Activated CD8-positive, alpha-beta T cell treated with anti-CD3 and anti-CD28 coated beads for 36 hours (primary cell): ENCODE results near the gene SPATS1. TPM values are rescaled to one million over a fixed set of nuclear protein-coding genes. Genes with fewer than 3 reads are reported as not detected.
"Not testable (repeated sequence)": the region's sequence is repeated elsewhere in the genome, so short reads cannot be mapped to it uniquely, and the experiment has no call there.

Experiments used
- ATAC-seq: fragments of 200-7000 bp; cut with Tn5 transposase; one replicate; pipeline ENCODE4 v1.10.0; 2021; ENCODE audit warnings: mild to moderate bottlenecking, moderate library complexity
- CTCF ChIA-PET: fragments of 350-600 bp; sonication (Branson Sonifier 250); formaldehyde crosslinking; loops from one replicate; lab custom pipeline; 2021; ENCODE audit warnings: antibody characterized with exemption; lab: Charles Lee
- POLR2A ChIA-PET: fragments of 350-600 bp; sonication (Branson Sonifier 250); formaldehyde crosslinking; loops from one replicate; lab custom pipeline; 2021; ENCODE audit warnings: antibody characterized with exemption; lab: Charles Lee
- DNase-seq: peaks from one replicate; pipeline ENCODE4 v3.0.0-alpha.2; 2020
- H3K27ac Mint-ChIP-seq: one replicate; pipeline ENCODE4 v1.8.0; 2021; ENCODE audit warnings: mild to moderate bottlenecking, mixed read lengths
- H3K27me3 Mint-ChIP-seq: one replicate; pipeline ENCODE4 v1.8.0; 2021; ENCODE audit warnings: mixed read lengths
- H3K36me3 Mint-ChIP-seq: one replicate; pipeline ENCODE4 v1.8.0; 2021; ENCODE audit warnings: low read depth, mixed read lengths
- H3K4me1 Mint-ChIP-seq: one replicate; pipeline ENCODE4 v1.8.0; 2021; ENCODE audit warnings: low read depth, mixed read lengths
- H3K4me3 Mint-ChIP-seq: one replicate; pipeline ENCODE4 v1.8.0; 2021; ENCODE audit warnings: mild to moderate bottlenecking, moderate library complexity, mixed read lengths
- H3K9me3 Mint-ChIP-seq: one replicate; pipeline ENCODE4 v1.8.0; 2021; ENCODE audit warnings: mixed read lengths
- CTCF ChIP-seq: fragments of 200-600 bp; IDR thresholded peaks from one replicate; pipeline ENCODE4 v1.8.0; 2022; ENCODE audit warnings: antibody characterized with exemption, mild to moderate bottlenecking
- intact Hi-C: fragments of 100-400 bp; cut with micrococcal nuclease; formaldehyde crosslinking; loops from one replicate; pipeline ENCODE4 v1.10.0; 2022
- total RNA-seq, 2 experiments: library from RNA; stranded (reverse); gene quantifications; one replicate each; pipeline ENCODE4 v1.2.3, GENCODE V29; 2021

SPATS1 gene
- total RNA-seq, 2 experiments from 2014 or later, result not detected

GRCh38 chr6:44315516-44315915 is 26.9 kb upstream of the SPATS1 start:
- no peak overlapping the region for H3K4me3 Mint-ChIP-seq
- DNase-seq (no peak), ATAC-seq (no peak)
- peaks cover 16% of the 10 kb centered on the region for H3K4me1 Mint-ChIP-seq
- peaks cover 7% of the 10 kb centered on the region for H3K36me3 Mint-ChIP-seq
- TF ChIP-seq CTCF, result no peak
- peaks cover 14% of the 10 kb centered on the region for H3K27me3 Mint-ChIP-seq
- no peak overlapping the region for H3K27ac Mint-ChIP-seq
- intact Hi-C loops, result no loop called here
- ChIA-PET CTCF (interaction anchor here (1.0 to 1.4 kb wide), 3 partner anchors 10 to 48 kb away, joined by 3 to 5 read pairs (median 4); no protein-coding TSS in a partner anchor), POLR2A (interaction anchor here (0.9 kb wide), 1 partner anchor 59 kb away, joined by 3 read pairs; the partner anchor contains the start of gene SLC35B2)
- H3K9me3 Mint-ChIP-seq, result no peaks in the 10 kb centered on the region

GRCh38 chr6:44315951-44316350 is 26.5 kb upstream of the SPATS1 start:
- POLR2A ChIA-PET, result interaction anchor here (0.9 kb wide), 1 partner anchor 59 kb away, joined by 3 read pairs; the partner anchor contains the start of gene SLC35B2
- no peak overlapping the region for H3K4me3 Mint-ChIP-seq
- H3K36me3 Mint-ChIP-seq, result peaks cover 3% of the 10 kb centered on the region
- H3K27me3 Mint-ChIP-seq, result peaks cover 18% of the 10 kb centered on the region
- no peak overlapping the region for H3K27ac Mint-ChIP-seq
- TF ChIP-seq CTCF, result no peak
- peaks cover 16% of the 10 kb centered on the region for H3K4me1 Mint-ChIP-seq
- intact Hi-C loops, result no loop called here
- no peak for DNase-seq
- no peak for ATAC-seq
- no peaks in the 10 kb centered on the region for H3K9me3 Mint-ChIP-seq
- CTCF ChIA-PET, result interaction anchor here (1.0 to 1.4 kb wide), 2 partner anchors 11 to 49 kb away, joined by 3 to 4 read pairs; no protein-coding TSS in a partner anchor

GRCh38 chr6:44316481-44316880 is 26.0 kb upstream of the SPATS1 start:
- no peaks in the 10 kb centered on the region for H3K9me3 Mint-ChIP-seq
- DNase-seq (no peak), ATAC-seq (no peak)
- peaks cover 18% of the 10 kb centered on the region for H3K27me3 Mint-ChIP-seq
- TF ChIP-seq CTCF, result no peak
- H3K4me3 Mint-ChIP-seq, result no peak overlapping the region
- no peak overlapping the region for H3K27ac Mint-ChIP-seq
- ChIA-PET POLR2A (interaction anchor here (0.9 kb wide), 1 partner anchor 60 kb away, joined by 3 read pairs; the partner anchor contains the start of gene SLC35B2), CTCF (interaction anchor here (1.4 kb wide), 1 partner anchor 11 kb away, joined by 4 read pairs; no protein-coding TSS in a partner anchor)
- peaks cover 13% of the 10 kb centered on the region for H3K4me1 Mint-ChIP-seq
- no peaks in the 10 kb centered on the region for H3K36me3 Mint-ChIP-seq
- intact Hi-C loops, result no loop called here

- H3K4me3 Mint-ChIP-seq, H3K27ac Mint-ChIP-seq, POLR2A ChIA-PET, intact Hi-C loops, H3K9me3 Mint-ChIP-seq, H3K4me1 Mint-ChIP-seq, DNase-seq, H3K36me3 Mint-ChIP-seq, ATAC-seq: not testable (repeated sequence)
- H3K27me3 Mint-ChIP-seq, result peaks cover 18% of the 10 kb centered on the region
- CTCF ChIA-PET, result interaction anchor here (1.5 kb wide), 1 partner anchor 50 kb away, joined by 3 read pairs; no protein-coding TSS in a partner anchor
Measured at GRCh38 chr6:44317136-44317631, 25.3 kb upstream of the SPATS1 start.

- no peak for ATAC-seq
- CTCF ChIA-PET, result interaction anchor here (2.5 kb wide), 1 partner anchor 17 kb away, joined by 10 read pairs; no protein-coding TSS in a partner anchor
Measured at GRCh38 chr6:44321210-44321609, 21.2 kb upstream of the SPATS1 start.

More at GRCh38 chr6:44321210-44321609, 21.2 kb upstream of the SPATS1 start:
- H3K9me3 Mint-ChIP-seq, result no peaks in the 10 kb centered on the region
- POLR2A ChIA-PET, result interaction anchor here (0.5 to 1.0 kb wide), 2 partner anchors 10 to 17 kb away, joined by 3 to 4 read pairs; no protein-coding TSS in a partner anchor
- H3K27ac Mint-ChIP-seq, result no peak overlapping the region
- H3K27me3 Mint-ChIP-seq, result peaks cover 18% of the 10 kb centered on the region
- H3K4me3 Mint-ChIP-seq, result no peak overlapping the region
- no peaks in the 10 kb centered on the region for H3K4me1 Mint-ChIP-seq
- no peak for DNase-seq
- H3K36me3 Mint-ChIP-seq, result no peaks in the 10 kb centered on the region
- TF ChIP-seq CTCF, result no peak
- intact Hi-C loops, result no loop called here
